ENCODE measurements around the gene KCNT1. TPM values are rescaled to one million over a fixed set of nuclear protein-coding genes. Genes with fewer than 3 reads are reported as not detected.

KCNT1 gene
- polyA plus RNA-seq, 1 experiment = not detected

- CTCF ChIA-PET = interaction anchor here (0.5 to 0.7 kb wide), 2 partner anchors 78 to 97 kb away, joined by 3 to 4 read pairs; no protein-coding TSS in a partner anchor
- Histone ChIP-seq H3K4me3 (ENCODE audit: low read depth, low read length) (no peak overlapping the region), H3K27ac (ENCODE audit: low read depth, low read length) (no peak overlapping the region), H3K9me3 (ENCODE audit: control insufficient read depth, insufficient read depth, low read length) (peaks cover 17% of the 10 kb centered on the region), H3K27me3 (ENCODE audit: control insufficient read depth, insufficient read depth, low read length) (no peaks in the 10 kb centered on the region)
- POLR2A ChIA-PET = no interaction called here
- TF ChIP-seq CTCF (IDR thresholded peaks at IDR 0.05; ENCODE audit: low read depth, low read length) = no peak
- DNase-seq (ENCODE audit: low read depth, low spot score) = no peak
These were observed 126.0 kb downstream of the KCNT1 start for GRCh38 chr9:135827866-135828580.

- no peak for DNase-seq (ENCODE audit: low read depth, low spot score)
- Histone ChIP-seq H3K27ac (ENCODE audit: low read depth, low read length) (no peak overlapping the region), H3K9me3 (ENCODE audit: control insufficient read depth, insufficient read depth, low read length) (peaks cover 17% of the 10 kb centered on the region), H3K4me3 (ENCODE audit: low read depth, low read length) (no peak overlapping the region), H3K27me3 (ENCODE audit: control insufficient read depth, insufficient read depth, low read length) (no peaks in the 10 kb centered on the region)
- POLR2A ChIA-PET = no interaction called here
- CTCF ChIA-PET = interaction anchor here (0.7 kb wide), 1 partner anchor 78 kb away, joined by 3 read pairs; no protein-coding TSS in a partner anchor
- no peak for TF ChIP-seq CTCF (IDR thresholded peaks at IDR 0.05; ENCODE audit: low read depth, low read length)
These were observed 126.7 kb downstream of the KCNT1 start for GRCh38 chr9:135828656-135829055.

- no peak overlapping the region for H3K27ac ChIP-seq (ENCODE audit: low read depth, low read length)
These were observed 128.5 kb downstream of the KCNT1 start for GRCh38 chr9:135830496-135830895.

DNA sequence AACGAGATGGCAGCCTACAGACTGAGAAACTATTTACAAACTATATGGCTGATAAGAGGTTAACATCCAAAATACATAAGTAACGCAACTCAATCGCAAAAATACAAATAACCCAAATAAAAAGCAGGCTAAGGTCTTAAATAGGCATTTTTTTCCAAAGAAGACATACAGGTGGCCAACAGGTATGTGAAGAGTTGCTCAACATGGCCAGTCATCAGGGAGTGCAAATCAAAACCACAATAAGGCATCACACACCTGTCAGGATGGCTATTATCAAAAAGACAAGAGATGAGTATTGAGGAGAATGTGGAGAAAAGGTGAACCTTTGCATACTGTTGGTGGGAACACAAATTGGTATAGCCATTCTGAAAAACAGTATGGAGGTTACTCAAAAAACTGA, 131.9 kb downstream of the KCNT1 start:
- no peaks in the 10 kb centered on the region for H3K27me3 ChIP-seq (ENCODE audit: control insufficient read depth, insufficient read depth, low read length)
- DNase-seq (ENCODE audit: low read depth, low spot score) = no peak

More at GRCh38 chr9:135830496-135830895, 128.5 kb downstream of the KCNT1 start:
- CTCF ChIA-PET = no interaction called here
- no peaks in the 10 kb centered on the region for H3K27me3 ChIP-seq (ENCODE audit: control insufficient read depth, insufficient read depth, low read length)
- POLR2A ChIA-PET = no interaction called here
- no peak overlapping the region for H3K4me3 ChIP-seq (ENCODE audit: low read depth, low read length)
- peaks cover 17% of the 10 kb centered on the region for H3K9me3 ChIP-seq (ENCODE audit: control insufficient read depth, insufficient read depth, low read length)
- peak; percentile 6 for DNase-seq (ENCODE audit: low read depth, low spot score)
- no peak for TF ChIP-seq CTCF (IDR thresholded peaks at IDR 0.05; ENCODE audit: low read depth, low read length)

More for the DNA sequence above, 131.9 kb downstream of the KCNT1 start:
- Histone ChIP-seq H3K9me3 (ENCODE audit: control insufficient read depth, insufficient read depth, low read length) (peaks cover 8% of the 10 kb centered on the region), H3K27ac (ENCODE audit: low read depth, low read length) (no peak overlapping the region), H3K4me3 (ENCODE audit: low read depth, low read length) (no peak overlapping the region)
- POLR2A ChIA-PET = no interaction called here
- CTCF ChIA-PET = no interaction called here
- no peak for TF ChIP-seq CTCF (IDR thresholded peaks at IDR 0.05; ENCODE audit: low read depth, low read length)

Data from AG04450 (cell line).